ENCODE results near the gene TRABD. TPM values are rescaled to one million over a fixed set of nuclear protein-coding genes. Genes with fewer than 3 reads are reported as not detected.

The TRABD gene
- total RNA-seq, 1 donor from 2014 or later: 33.1 TPM

- H3K36me3 Mint-ChIP-seq (ENCODE audit: low read depth, unreplicated experiment): peaks cover 14% of the 10 kb centered on the region
- H3K27ac Mint-ChIP-seq (ENCODE audit: unreplicated experiment): no peak overlapping the region
- no peak overlapping the region for H3K4me3 Mint-ChIP-seq (ENCODE audit: unreplicated experiment)
- no peaks in the 10 kb centered on the region for H3K9me3 Mint-ChIP-seq (ENCODE audit: unreplicated experiment)
- H3K4me1 Mint-ChIP-seq (ENCODE audit: unreplicated experiment): peaks cover 6% of the 10 kb centered on the region
- TF ChIP-seq CTCF (IDR thresholded peaks at IDR 0.05; ENCODE audit: unreplicated experiment): no peak
- no peak for DNase-seq (ENCODE audit: low spot score)
- peaks cover 12% of the 10 kb centered on the region for H3K27me3 Mint-ChIP-seq (ENCODE audit: unreplicated experiment)
Measured at GRCh38 chr22:50205781-50206569, 20.3 kb downstream of the TRABD start.

- Mint-ChIP-seq H3K27ac (ENCODE audit: unreplicated experiment) (no peak overlapping the region), H3K9me3 (ENCODE audit: unreplicated experiment) (no peaks in the 10 kb centered on the region), H3K4me3 (ENCODE audit: unreplicated experiment) (no peak overlapping the region), H3K4me1 (ENCODE audit: unreplicated experiment) (peaks cover 6% of the 10 kb centered on the region), H3K27me3 (ENCODE audit: unreplicated experiment) (peaks cover 15% of the 10 kb centered on the region), H3K36me3 (ENCODE audit: low read depth, unreplicated experiment) (peaks cover 18% of the 10 kb centered on the region)
- peak; percentile 66 for TF ChIP-seq CTCF (IDR thresholded peaks at IDR 0.05; ENCODE audit: unreplicated experiment)
- peak; percentile 59 for DNase-seq (ENCODE audit: low spot score)
Measured at GRCh38 chr22:50206599-50206998, 20.9 kb downstream of the TRABD start.

- Mint-ChIP-seq H3K36me3 (ENCODE audit: low read depth, unreplicated experiment) (peaks cover 22% of the 10 kb centered on the region), H3K27me3 (ENCODE audit: unreplicated experiment) (peaks cover 10% of the 10 kb centered on the region), H3K27ac (ENCODE audit: unreplicated experiment) (peak overlapping the region; percentile 78), H3K4me1 (ENCODE audit: unreplicated experiment) (no peaks in the 10 kb centered on the region), H3K4me3 (ENCODE audit: unreplicated experiment) (no peak overlapping the region), H3K9me3 (ENCODE audit: unreplicated experiment) (no peaks in the 10 kb centered on the region)
- DNase-seq (ENCODE audit: low spot score): no peak
- no peak for TF ChIP-seq CTCF (IDR thresholded peaks at IDR 0.05; ENCODE audit: unreplicated experiment)
Measured at GRCh38 chr22:50207383-50208140, 21.8 kb downstream of the TRABD start.

- Mint-ChIP-seq H3K4me3 (ENCODE audit: unreplicated experiment) (no peak overlapping the region), H3K27me3 (ENCODE audit: unreplicated experiment) (peaks cover 9% of the 10 kb centered on the region), H3K4me1 (ENCODE audit: unreplicated experiment) (no peaks in the 10 kb centered on the region)
Measured at GRCh38 chr22:50208430-50208938, 22.8 kb downstream of the TRABD start.

More at GRCh38 chr22:50208430-50208938, 22.8 kb downstream of the TRABD start:
- H3K27ac Mint-ChIP-seq (ENCODE audit: unreplicated experiment): no peak overlapping the region
- no peaks in the 10 kb centered on the region for H3K9me3 Mint-ChIP-seq (ENCODE audit: unreplicated experiment)
- no peak for DNase-seq (ENCODE audit: low spot score)
- peaks cover 23% of the 10 kb centered on the region for H3K36me3 Mint-ChIP-seq (ENCODE audit: low read depth, unreplicated experiment)
- no peak for TF ChIP-seq CTCF (IDR thresholded peaks at IDR 0.05; ENCODE audit: unreplicated experiment)

All from endothelial cell (in vitro differentiated cells).